CD4-positive, alpha-beta T cell treated with Interferon alpha-2 for 1 hour (primary cell): ENCODE data around the gene MYL4.
"Not testable (repeated sequence)": the region's sequence is repeated elsewhere in the genome, so short reads cannot be mapped to it uniquely, and the experiment has no call there.

Source experiments
- DNase-seq, 2 donors: peaks; one replicate each; pipeline ENCODE4 v3.0.0-alpha.2; 2020 to 2022

Gene MYL4

GRCh38 chr17:47222047-47222446 is 12.9 kb downstream of the MYL4 start:
- DNase-seq, result no peak

GRCh38 chr17:47223007-47223406 is 13.9 kb downstream of the MYL4 start:
- no peak for DNase-seq

- DNase-seq, result no peak
These were observed 14.3 kb downstream of the MYL4 start for GRCh38 chr17:47223460-47223859.

DNA sequence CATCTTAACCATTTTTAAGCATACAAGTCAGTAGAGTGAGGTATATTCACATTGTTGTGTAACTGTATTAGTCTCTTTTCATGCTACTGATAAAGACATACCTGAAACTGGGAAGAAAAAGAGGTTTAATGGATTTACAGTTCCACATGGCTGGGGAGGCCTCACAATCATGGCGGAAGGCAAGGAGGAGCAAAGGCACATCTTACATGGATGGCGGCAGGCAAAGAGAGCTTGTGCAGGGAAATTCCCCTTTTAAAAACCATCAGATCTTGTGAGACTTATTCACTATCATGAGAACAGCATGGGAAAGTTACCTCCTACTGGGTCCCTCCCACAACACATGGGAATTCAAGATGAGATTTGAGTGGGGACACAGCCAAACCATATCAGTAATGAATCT is 14.9 kb downstream of the MYL4 start:
- not testable (repeated sequence) for DNase-seq

DNA sequence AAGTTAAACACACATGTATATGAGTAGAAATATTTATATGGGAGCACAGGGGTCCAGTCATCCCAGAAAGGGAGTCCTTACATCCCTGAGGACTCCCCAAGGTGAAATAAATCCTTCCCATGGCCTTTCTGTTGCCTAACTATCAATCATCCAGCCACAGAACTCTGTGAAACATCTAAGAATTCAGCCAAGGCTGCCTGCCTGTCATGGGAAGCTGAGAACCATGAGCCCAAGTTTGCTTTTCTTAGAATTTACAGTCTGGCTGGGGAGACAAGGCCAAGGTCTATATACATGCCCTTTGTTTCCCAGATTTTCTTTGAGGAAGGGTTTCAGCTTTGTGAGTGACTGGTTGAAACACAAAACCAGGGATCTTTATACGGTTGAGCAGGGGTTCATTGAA is 15.8 kb downstream of the MYL4 start:
- no peak for DNase-seq

- no peak for DNase-seq
These were observed 16.3 kb downstream of the MYL4 start for GRCh38 chr17:47225436-47225858.

- no peak for DNase-seq
These were observed 17.0 kb downstream of the MYL4 start for GRCh38 chr17:47225911-47226688.

DNA sequence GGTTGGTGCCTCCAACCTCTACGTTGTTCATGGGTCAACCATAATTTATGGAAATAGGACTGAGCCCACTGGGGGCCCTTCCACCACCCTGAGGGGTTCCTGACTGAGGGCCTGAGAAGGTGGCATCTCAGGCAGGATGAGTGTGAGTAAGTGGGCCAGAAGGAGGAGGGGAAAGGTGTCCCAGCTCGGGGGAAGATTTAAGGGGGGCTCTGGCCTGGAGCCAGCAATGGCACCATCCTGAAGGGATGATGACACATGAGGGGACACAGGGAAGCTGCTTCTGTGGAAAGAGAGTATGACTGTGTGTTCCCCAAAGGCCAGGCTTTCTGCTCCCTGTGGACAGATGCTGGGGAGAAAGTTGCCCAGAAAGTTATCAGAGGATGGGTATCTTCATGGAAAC is 18.7 kb downstream of the MYL4 start:
- no peak for DNase-seq

- peak; percentile 70 to 77 for DNase-seq
These were observed 20.6 kb downstream of the MYL4 start for GRCh38 chr17:47229535-47230443.

- DNase-seq, result no peak
These were observed 21.7 kb downstream of the MYL4 start for GRCh38 chr17:47230864-47231263.

DNA sequence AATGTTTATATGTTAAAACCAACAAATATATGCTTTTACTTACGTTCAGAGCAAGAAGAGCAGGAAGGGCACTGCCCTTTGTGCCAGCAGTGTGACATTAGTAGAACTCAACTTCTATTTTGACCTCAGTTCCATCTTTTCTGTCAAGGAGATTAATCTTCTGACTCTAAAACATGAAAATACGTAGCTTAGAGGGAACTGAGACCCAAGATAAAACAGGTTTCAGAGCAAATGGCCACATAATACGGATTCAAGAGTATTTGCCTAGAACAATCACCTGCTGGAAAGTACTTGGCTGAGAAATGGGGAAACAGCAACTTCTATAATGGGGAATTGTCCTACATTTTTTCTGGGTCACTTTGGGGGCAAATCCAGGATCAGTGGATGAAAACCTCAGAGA is 22.2 kb downstream of the MYL4 start:
- DNase-seq, result no peak

DNA sequence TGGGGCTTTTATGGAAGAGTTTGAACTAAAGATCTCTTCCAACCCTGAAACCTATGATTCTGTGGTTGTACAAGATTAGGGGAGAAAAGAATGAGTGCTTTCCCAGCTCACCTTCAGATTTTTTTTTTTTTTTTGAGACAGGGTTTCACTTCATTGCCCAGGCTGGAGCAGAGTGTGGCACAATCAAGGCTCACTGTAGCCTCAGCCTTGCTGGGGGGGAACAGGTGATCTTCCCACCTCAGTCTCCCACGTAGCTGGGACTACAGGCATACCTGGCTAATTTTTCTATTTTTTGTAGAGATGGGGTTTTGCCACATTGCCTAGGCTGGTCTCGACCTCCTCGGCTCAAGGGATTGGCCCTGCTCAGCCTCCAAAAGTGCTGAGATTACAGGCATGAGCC is 22.7 kb downstream of the MYL4 start:
- no peak for DNase-seq

GRCh38 chr17:47232465-47232864 is 23.3 kb downstream of the MYL4 start:
- no peak for DNase-seq

DNA sequence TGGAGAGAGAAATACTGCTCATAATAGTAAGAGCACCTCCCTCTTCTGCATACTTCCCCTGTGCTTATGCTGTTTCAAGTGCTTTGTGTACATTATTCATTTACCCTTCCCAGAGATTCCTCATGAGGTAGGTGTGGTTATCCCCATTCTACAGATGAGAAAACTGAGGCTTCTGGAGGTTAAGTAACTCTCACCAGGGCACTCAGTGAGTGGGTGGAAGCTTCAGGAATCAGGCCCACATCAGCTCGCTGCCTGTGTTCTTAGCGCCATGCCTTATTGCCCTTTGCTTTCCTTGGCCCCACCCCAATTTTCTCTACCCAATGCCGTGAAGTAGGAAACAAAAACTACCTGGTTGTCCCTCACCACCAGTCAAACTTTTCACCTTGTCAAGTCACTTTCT is 26.4 kb downstream of the MYL4 start:
- DNase-seq, result no peak

DNA sequence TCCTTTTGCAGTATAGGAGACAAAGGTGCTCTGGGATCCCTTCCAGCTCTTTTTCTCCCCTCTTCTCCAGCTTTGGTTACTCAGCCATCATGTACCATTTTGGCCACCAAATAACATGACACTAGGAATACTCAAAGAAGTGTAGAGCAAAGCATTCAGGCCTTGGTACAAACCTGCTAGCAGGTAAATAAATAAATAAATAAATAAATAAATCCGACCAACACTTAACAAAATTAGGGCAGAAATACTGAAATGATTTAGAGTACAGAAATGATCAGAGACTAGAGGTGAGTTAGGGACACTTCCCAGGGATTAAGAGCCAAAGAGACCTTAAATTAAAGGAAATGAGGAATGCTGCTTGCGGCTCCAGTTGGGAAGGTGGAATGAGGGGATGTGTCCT is 26.8 kb downstream of the MYL4 start:
- no peak for DNase-seq

- DNase-seq, result no peak
These were observed 28.7 kb downstream of the MYL4 start for GRCh38 chr17:47237841-47238240.

DNA sequence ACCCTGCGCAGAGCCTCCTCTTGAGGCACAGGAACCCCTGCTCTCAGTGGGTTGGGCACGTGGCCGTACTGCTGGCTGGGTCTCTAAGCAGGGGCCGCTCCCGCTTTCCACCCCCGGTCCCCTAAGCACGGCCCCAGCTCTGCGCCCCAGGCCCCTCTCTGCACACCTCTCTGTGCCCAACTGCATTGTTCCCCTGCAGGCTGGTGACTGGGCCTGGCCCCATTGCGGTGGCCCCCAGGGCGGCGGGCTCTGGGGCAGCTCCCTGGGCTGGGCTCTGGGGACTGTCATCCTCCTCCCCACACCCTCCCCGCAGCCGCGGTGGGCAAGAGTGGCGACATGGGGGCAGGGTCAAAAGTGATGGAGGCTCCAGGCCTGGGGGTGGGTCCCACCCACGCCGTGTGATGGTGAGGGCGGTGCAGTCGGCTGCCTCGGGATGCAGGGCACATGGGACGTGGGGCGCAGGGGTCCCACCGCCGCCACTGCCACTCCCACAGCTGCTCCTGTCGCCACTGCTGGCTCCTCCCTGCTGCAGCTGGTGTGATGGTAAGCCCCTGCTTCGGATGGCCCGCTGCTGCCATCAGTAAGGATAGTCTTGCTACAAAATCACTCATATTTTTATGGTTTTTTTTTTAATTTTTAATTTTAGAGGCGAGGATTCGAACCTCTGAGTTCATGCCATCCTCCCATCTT is 29.3 kb downstream of the MYL4 start:
- no peak for DNase-seq

- DNase-seq, result no peak
These were observed 30.4 kb downstream of the MYL4 start for GRCh38 chr17:47239619-47239966.

DNA sequence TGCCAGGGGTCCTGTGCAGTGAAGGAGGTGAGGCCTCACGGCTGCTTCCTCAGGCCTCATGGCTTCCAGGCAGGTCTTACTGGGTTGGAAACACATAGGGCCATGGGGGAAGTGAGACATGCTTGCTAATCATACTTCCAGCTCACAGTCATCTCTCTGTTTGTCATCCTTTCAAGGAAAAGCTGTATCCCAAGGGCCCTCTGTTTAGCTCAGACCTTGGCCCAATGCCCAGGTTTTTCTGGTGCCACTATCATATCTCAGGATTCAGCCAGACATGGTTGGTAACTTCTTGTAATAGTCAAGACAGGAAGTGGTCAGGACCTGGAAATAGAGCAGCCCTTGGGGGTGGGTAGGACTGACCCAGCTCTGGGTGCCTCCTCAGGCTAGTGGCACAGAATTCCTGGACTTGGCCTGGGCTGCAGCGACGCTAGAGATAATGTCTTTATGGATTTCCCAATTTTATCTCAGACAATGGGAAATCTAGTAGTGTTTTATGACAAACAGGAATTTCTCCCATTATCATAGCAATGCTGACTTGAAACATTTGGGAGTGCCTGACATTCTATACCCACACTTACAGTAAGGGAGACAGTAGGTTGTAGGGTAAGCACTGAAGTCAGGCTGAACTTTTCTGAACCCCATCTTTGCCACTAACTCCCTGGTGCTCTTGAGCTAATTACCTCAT is 31.0 kb downstream of the MYL4 start:
- DNase-seq, result no peak

GRCh38 chr17:47240806-47241205 is 31.7 kb downstream of the MYL4 start:
- no peak for DNase-seq

- DNase-seq, result no peak
These were observed 33.5 kb downstream of the MYL4 start for GRCh38 chr17:47242648-47243047.

DNA sequence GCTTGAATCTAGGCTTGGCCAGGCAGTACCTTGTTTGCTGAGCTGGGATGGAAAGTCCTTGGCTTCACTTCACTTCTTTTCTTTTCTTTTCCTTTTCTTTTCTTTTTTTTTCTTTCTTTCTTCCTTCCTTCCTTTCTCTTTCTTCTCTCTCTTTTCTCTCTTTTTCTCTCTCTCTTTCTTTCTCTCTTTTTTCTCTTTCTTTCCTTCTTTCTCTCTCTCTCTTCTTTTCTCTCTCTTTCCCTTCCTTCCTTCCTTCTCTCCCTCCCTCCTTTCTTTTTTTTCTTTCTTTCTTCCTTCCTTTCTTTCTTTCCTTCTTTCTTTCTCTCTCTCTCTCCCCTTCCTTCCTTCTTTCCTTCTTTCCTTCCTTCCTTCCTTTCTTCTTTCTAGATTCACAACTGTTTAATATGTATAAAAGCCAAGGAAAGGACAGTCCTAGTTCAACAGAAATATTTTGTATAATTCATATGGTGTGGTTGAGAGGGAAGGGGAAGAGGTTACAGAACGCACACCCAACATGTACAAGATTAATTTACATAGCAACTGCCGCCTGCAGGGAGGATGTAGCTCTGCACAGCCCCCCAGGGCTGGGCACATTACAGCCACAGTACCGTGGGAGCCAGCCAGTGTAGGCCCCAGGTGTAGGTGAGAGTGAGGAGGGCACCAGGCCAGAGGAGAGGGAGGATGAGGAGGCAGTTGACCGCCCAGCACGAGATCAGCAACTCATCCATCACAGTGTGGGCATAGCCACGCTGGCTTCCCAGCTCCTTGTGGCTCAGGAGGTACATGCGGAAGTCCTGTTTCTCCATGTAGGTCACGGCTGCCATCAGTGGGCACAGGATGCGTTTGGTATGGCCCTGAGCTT is 34.8 kb downstream of the MYL4 start:
- DNase-seq, result no peak
